GM13977 (cell line): ENCODE data around the gene ROPN1L.

Experiments used
- DNase-seq: peaks from one replicate; pipeline ENCODE4 v3.0.0; 2012; ENCODE audit warnings: low spot score
- in situ Hi-C: fragments of 300-500 bp; cut with MboI; formaldehyde crosslinking; loops from one replicate; pipeline ENCODE4 v1.12.0; 2022; ENCODE audit warnings: low sequenced_read_pairs, low pct_unique_long_range_greater_than_20kb, mixed read lengths, inconsistent platforms; ENCODE audit not compliant: unreplicated experiment
- TF ChIP-seq, protein P1 (sequence below): IDR thresholded peaks from 2 replicates; pipeline ENCODE4 v1.5.1; 2012; ENCODE audit warnings: mild to moderate bottlenecking, control low read depth; ENCODE audit not compliant: insufficient read depth; ENCODE audit errors: extremely low read depth, missing control alignments

The ROPN1L gene

GRCh38 chr5:10498350-10498749 lies 56.7 kb downstream of the ROPN1L start:
- no peak for DNase-seq
- in situ Hi-C loops, result no loop called here
- TF ChIP-seq, protein P1, sequence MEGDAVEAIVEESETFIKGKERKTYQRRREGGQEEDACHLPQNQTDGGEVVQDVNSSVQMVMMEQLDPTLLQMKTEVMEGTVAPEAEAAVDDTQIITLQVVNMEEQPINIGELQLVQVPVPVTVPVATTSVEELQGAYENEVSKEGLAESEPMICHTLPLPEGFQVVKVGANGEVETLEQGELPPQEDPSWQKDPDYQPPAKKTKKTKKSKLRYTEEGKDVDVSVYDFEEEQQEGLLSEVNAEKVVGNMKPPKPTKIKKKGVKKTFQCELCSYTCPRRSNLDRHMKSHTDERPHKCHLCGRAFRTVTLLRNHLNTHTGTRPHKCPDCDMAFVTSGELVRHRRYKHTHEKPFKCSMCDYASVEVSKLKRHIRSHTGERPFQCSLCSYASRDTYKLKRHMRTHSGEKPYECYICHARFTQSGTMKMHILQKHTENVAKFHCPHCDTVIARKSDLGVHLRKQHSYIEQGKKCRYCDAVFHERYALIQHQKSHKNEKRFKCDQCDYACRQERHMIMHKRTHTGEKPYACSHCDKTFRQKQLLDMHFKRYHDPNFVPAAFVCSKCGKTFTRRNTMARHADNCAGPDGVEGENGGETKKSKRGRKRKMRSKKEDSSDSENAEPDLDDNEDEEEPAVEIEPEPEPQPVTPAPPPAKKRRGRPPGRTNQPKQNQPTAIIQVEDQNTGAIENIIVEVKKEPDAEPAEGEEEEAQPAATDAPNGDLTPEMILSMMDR, result no peak

GRCh38 chr5:10499066-10499465 lies 57.4 kb downstream of the ROPN1L start:
- DNase-seq, result no peak
- in situ Hi-C loops, result no loop called here
- TF ChIP-seq, protein P1, result no peak

DNA sequence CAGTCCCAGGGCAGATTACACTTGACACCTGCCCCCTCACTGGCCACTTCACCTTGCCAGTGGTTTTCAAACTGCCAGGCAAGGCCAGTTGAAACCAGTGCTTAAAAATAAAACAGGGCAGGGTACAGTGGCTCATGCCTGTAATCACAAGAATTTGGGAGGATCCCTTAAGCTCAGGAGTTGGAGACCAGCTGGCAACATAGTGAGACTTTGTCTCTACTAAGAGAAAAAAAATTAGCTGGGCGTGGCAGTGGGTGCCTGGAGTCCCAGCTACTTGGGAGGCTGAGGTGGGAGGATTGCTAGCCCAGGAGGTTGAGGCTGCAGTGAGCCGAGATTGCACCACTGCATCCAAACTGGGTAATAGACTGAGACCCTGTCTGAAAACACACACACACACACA lies 58.1 kb downstream of the ROPN1L start:
- TF ChIP-seq, protein P1, result no peak
- no peak for DNase-seq
- in situ Hi-C loops, result no loop called here

GRCh38 chr5:10500669-10501068 lies 59.0 kb downstream of the ROPN1L start:
- no peak for DNase-seq
- in situ Hi-C loops, result no loop called here
- TF ChIP-seq, protein P1, result no peak

GRCh38 chr5:10501554-10502075 lies 59.9 kb downstream of the ROPN1L start:
- TF ChIP-seq, protein P1, result no peak
- DNase-seq, result no peak
- in situ Hi-C loops, result no loop called here

DNA sequence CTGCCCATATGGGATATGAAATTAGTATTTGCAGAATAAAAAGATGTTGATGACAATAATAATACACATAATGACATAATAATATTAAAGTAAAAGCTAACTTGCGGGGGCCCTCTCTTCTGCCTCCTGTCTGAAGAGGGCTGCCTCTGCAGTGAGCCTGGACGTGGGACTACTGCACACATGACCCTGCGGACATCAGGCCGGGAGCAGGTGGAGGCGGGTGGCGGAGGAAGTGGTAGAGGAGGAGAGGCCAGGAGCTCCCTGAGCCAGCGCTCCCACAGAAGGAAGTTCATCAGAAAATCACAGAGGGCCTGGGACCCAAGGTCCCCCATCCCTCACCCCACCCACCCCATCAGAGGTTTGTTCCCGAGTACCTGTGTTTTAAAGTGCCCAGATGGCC lies 60.5 kb downstream of the ROPN1L start:
- TF ChIP-seq, protein P1, result no peak
- in situ Hi-C loops, result no loop called here
- DNase-seq, result no peak

DNA sequence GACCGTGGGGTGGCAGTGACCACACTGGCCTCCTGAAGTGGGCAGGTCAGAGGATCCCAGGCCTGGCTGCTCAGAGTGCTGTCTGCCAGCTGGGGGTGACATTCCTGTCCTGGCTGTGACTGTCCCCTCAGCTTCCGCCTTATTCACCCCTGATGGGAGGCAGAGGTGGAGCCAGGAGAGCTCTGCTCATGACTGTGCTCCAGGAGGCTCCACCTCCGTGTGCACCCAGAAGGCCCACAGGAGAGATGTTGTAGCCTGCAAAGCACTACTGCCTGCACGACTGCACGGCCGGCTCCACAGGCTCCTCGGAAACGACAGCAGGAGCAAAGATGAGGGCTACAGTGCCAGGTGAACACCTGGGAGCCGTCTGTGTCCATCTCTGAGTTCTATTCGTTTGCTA lies 60.9 kb downstream of the ROPN1L start:
- TF ChIP-seq, protein P1, result no peak
- no peak for DNase-seq
- in situ Hi-C loops, result no loop called here
